AG04449 (cell line): ENCODE measurements around the gene TFDP1.

Experiments
- CTCF ChIA-PET: fragments of 350-600 bp; formaldehyde crosslinking; extraction: SDS; loops from one replicate; lab custom pipeline; 2021; ENCODE audit warnings: antibody characterized with exemption; lab: Yijun Ruan, JAX
- POLR2A ChIA-PET: fragments of 400-600, 350-600 bp; formaldehyde crosslinking; extraction: SDS; loops from one replicate; lab custom pipeline; 2020; ENCODE audit warnings: antibody characterized with exemption, inconsistent platforms; lab: Yijun Ruan, JAX
- DNase-seq: peaks from one replicate; pipeline ENCODE4 v3.0.0-alpha.2; 2010; ENCODE audit warnings: low read depth, low spot score
- H3K4me3 ChIP-seq: 2 replicates; pipeline ENCODE4 v1.5.1; 2011; ENCODE audit warnings: low read depth, mild to moderate bottlenecking, control low read depth, low read length
- TF ChIP-seq, protein P1 (sequence below): IDR thresholded peaks from one replicate; pipeline ENCODE4 v1.5.1; 2011; ENCODE audit warnings: mild to moderate bottlenecking, moderate library complexity, low read length, control low read depth, inconsistent platforms; ENCODE audit not compliant: insufficient read depth; ENCODE audit errors: missing control alignments

TFDP1 gene

GRCh38 chr13:113650731-113651148, 66.2 kb downstream of the TFDP1 start:
- TF ChIP-seq, protein P1, sequence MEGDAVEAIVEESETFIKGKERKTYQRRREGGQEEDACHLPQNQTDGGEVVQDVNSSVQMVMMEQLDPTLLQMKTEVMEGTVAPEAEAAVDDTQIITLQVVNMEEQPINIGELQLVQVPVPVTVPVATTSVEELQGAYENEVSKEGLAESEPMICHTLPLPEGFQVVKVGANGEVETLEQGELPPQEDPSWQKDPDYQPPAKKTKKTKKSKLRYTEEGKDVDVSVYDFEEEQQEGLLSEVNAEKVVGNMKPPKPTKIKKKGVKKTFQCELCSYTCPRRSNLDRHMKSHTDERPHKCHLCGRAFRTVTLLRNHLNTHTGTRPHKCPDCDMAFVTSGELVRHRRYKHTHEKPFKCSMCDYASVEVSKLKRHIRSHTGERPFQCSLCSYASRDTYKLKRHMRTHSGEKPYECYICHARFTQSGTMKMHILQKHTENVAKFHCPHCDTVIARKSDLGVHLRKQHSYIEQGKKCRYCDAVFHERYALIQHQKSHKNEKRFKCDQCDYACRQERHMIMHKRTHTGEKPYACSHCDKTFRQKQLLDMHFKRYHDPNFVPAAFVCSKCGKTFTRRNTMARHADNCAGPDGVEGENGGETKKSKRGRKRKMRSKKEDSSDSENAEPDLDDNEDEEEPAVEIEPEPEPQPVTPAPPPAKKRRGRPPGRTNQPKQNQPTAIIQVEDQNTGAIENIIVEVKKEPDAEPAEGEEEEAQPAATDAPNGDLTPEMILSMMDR: no peak
- DNase-seq: no peak

DNA sequence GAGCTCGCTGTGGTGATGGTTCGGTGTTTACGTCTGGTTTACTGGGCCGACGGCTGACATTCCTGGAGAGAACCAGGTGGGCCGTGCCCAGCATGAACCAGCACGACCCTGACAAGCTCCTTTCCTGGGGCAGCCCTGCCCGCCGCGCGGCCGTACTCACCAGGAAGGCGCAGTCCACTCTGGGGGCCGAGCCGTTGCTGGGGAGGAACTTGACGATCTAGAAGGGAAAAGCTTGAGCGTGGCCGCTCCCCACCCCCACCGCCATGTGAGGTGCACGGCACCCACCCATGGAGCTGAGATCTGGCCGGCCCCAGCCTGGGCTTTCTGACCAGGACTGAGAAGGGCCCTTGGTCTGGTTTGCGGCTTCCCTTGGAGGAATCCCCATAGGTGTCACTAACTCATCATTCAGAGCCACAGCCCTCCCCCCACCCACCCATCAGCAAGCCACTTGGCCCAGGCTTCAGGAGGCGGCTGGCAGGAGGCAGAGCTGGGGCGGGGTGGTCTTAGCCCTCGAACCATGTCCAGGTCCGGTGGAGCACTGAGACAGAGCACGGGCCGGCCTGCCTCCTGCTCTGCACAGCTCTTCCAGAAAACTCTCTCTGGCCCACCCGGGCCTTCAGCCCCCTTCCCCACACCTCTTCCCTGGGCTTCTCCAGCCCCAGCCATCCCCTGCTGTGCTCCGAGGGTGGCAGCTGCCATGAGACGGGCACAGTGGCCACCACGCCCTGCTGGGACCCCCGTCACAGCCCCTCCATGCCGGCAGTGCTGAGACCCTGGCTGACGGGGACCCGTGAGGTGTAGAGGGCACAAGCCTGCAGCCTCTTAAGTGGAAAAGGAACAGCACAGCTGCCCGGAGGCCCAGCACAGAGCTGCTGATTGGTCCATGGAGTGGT, 67.2 kb downstream of the TFDP1 start:
- CTCF ChIA-PET: interaction anchor here (0.9 to 1.6 kb wide), 3 partner anchors 8 to 26 kb away, joined by 3 read pairs; no protein-coding TSS in a partner anchor
- no peak overlapping the region for H3K4me3 ChIP-seq
- TF ChIP-seq, protein P1: no peak
- POLR2A ChIA-PET: no interaction called here
- DNase-seq: no peak

More at GRCh38 chr13:113650731-113651148, 66.2 kb downstream of the TFDP1 start:
- CTCF ChIA-PET: interaction anchor here (0.6 to 1.6 kb wide), 4 partner anchors 7 to 25 kb away, joined by 3 read pairs; no protein-coding TSS in a partner anchor
- H3K4me3 ChIP-seq: no peak overlapping the region
- POLR2A ChIA-PET: no interaction called here

DNA sequence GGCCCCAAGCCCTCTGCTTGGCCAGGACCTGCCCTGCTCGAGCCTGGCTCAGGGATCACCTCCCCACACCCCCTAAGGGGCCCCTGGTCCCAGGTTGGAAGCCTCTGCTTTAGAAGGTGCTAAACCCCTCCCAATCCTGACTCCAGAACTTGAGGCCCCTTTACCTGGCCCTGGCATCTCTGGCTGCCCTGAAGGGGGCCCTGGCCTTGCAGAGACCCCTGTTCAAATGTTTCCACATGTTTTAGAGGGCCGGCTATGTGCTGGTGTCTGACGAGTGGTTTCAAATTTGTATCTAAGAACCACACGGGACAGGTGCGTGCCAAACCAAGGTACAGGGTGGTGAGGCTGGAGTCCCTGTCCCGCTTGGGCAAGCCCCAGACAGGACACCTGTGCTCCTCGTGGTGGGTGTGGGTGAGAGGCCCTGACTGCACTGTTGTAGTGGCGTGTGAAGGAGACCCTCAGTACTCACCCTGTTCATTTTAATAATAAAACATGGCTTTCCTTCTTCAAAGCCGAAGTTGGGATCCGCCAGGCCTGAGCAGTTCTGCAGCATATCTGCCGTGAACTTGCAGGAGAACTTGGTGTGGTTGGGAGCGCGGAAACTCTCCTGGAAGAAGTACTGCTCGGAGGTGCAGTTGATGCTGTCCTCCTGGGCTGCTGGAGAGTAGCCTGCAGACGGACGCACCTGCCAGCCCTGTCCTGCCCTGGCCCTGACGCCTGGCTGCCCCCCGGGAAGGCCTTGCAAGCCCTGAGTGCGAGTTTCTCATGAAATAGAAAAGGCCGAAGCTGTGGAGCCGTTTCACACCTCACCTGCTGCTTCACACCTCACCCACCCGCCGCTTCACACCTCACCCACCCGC, 68.1 kb downstream of the TFDP1 start:
- ChIA-PET POLR2A (no interaction called here), CTCF (interaction anchor here (1.6 kb wide), 1 partner anchor 12 kb away, joined by 3 read pairs; no protein-coding TSS in a partner anchor)
- TF ChIP-seq, protein P1: no peak
- no peak for DNase-seq
- H3K4me3 ChIP-seq: no peak overlapping the region

- POLR2A ChIA-PET: no interaction called here
- DNase-seq: no peak
Measured at GRCh38 chr13:113653264-113654174, 69.0 kb downstream of the TFDP1 start.

DNA sequence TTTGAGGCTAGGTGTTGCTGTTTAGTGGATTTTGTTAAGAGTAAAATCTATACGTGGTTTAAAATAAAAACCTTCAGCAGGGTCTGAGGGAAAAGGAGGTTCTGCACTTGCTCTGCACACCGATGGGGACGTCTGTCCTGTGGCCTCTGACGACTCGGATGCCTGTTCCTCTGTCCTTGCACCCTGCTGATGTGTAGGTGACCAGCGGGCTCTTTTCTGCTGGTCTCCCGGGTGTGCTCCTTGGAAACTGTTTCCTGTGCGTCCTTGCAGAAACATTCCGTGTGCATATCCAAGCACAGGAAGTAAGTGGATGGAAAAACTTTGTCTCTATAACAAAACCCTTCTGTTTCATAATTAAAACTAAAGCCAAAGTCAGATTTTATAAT, 69.6 kb downstream of the TFDP1 start:
- DNase-seq: no peak
- ChIA-PET CTCF (no interaction called here), POLR2A (no interaction called here)
- H3K4me3 ChIP-seq: no peak overlapping the region
- TF ChIP-seq, protein P1: no peak

More at GRCh38 chr13:113653264-113654174, 69.0 kb downstream of the TFDP1 start:
- H3K4me3 ChIP-seq: no peak overlapping the region
- TF ChIP-seq, protein P1: no peak
- CTCF ChIA-PET: no interaction called here
